Fibroblast of upper back skin (primary cell): ENCODE data around the gene PNPO.
"Not testable (repeated sequence)": the region's sequence is repeated elsewhere in the genome, so short reads cannot be mapped to it uniquely, and the experiment has no call there.

ENCODE experiments used
- DNase-seq: peaks from one replicate; pipeline ENCODE4 v3.0.0-alpha.2; 2013

The PNPO gene

DNA sequence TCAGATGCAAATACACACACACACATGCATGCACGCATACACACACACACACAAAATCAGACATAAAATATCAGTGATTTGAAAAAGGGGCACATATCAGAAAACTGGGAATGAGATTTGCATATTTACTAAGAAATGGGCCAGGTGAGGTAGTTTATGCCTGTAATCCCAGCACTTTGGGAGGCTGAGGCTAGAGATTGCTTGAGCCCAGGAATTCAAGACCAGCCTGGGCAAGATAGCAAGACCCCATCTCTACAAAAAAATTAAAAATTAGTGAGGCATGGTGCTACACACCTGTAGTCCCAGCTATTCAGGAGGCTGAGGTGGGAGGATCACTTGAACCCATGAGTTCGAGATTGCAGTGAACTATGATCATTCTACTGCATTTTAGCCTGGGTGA, 22.4 kb upstream of the PNPO start:
- DNase-seq, result no peak

DNA sequence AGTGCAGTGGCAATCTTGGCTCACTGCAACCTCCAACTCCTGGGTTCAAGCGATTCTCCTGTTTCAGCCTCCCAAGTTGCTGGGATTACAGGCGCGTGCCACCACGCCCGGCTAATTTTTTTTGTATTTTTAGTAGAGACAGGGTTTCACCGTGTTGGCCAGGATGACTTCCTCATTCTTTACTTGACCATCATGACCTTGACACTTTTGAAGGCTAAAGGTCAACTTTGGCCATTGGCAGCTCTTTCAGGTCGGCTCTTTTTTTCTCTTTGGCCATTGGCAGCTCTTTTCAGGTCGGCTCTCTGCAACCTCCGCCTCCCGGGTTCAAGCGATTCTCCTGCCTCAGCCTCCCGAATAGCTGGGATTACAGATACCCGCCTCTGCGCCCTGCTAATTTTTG, 21.5 kb upstream of the PNPO start:
- DNase-seq, result not testable (repeated sequence)

DNA sequence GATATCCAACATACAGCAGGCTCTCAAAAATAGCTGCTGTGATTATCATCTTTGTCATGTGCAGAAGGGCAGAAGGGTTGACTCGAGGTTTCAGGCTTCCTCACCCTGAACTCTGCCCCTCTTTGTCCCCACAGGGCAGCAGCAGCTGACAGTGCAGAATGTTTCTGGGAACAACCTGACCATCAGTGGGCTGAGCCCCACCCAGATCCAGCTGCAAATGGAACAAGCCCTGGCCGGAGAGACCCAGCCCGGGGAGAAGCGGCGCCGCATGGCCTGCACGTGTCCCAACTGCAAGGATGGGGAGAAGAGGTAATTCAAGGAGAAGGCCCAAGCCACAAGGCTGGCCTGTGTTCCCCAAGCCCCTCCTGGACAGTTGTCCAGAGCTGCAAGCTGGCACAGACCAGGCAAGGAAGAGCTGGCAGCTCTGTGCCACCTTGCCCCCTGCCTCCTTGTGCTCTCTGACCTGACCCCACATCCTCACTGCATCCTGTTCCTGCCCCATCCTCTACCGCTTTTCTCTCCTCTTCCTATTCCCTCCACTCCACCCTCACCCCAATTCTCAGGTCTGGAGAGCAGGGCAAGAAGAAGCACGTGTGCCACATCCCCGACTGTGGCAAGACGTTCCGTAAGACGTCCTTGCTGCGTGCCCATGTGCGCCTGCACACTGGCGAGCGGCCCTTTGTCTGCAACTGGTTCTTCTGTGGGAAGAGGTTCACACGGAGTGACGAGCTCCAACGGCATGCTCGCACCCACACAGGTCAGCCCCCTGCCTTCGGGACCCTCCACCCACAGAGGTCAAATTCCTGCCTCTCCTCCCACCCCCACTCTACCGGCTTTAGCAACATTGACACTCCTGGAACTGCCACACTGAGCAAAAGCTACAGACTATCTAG, 16.3 kb upstream of the PNPO start:
- DNase-seq, result no peak

DNA sequence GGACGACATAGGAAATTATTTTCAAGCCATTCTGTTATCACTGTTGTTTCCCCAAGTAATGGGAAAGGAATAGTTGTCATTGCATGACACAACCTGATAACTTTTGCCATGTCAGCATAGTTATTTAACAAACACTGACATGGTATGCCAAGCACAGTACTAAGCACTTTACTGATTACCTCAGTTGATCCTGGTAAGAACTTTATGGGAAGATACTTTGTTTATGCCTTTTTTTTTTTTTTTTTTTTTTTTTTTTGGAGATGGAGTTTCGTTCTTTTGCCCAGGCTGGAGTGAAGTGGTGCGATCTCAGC, 15.7 kb upstream of the PNPO start:
- DNase-seq, result no peak

DNA sequence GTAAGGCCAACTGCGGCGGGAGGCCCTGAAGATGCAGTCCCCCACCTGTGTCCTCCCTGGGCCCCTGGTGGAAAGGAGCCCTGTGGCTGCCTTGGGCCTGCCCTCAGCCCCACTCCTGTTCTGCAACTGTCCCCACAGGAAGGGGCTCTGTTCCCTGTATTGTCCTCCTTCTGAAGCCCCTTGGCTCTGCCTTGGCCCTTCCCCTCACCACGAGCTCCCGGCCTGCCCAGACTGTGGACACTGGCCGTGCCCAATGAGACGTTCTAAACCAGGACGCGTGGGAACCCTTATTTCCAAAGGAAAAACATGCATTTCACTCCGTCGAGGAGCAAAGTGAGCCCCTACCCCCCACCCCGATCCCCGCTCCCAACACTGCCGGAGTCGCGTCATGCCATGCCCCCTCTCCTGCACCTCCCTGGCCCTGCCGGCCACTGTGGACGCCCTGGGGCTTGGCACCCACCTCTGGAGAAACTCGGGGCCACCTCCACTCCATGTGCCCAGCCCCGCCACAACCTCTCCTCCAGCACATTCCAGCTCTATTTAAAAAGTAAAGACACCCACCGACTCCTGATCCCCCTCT, 13.5 kb upstream of the PNPO start:
- no peak for DNase-seq

DNA sequence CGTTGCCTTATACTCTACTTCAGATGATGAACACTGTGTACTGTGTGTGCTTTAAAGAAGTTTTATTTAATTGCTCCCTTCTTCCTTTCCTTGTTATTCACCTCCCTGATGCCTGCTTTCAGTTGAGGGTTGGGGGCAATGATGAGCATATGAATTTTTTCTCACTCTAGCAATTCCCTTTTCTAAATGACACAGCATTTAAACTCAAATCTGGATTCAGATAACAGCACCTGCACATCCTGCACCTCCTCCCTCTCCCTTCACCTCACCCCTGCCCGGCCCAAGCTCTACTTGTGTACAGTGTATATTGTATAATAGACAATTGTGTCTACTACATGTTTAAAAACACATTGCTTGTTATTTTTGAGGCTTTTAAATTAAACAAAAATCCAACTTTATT, 13.0 kb upstream of the PNPO start:
- DNase-seq, result no peak

DNA sequence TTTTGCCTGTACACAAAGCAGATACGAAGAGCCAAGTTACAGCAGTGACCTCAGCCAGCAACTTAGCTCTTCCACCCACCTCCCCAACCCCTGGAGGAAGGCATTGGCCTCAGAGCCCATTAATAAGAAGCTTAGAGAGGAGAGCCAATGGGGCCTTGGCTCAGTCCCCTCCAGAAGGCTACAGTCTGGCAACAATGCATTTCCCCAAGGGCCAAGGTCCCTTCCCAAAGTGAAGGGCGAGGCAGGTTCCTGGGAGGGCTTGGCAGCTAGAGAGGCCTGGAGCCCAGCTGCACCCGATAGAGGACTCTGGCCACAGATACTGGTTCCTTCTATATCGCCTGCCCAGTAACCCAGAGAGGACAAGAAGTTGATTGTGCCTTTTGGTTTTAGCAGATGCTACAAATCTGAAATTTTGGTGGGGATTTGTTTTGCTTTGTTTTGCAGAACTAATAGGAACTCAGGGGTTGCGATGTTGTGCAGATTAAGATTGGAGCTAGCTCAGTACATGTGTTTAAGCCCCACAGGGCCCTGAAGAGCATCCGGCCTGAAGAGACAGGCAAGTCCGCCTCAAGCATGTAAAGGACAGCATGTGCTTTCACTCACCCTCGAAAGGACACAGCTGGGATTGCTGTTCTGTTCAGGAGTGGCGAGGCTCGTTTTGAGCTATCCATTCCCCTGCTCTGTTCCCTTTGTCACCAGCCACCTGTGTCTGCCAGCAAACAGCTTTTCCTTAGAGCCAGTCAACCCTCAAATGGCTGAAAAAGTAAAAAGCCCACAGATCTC, 12.0 kb upstream of the PNPO start:
- DNase-seq, result no peak

DNA sequence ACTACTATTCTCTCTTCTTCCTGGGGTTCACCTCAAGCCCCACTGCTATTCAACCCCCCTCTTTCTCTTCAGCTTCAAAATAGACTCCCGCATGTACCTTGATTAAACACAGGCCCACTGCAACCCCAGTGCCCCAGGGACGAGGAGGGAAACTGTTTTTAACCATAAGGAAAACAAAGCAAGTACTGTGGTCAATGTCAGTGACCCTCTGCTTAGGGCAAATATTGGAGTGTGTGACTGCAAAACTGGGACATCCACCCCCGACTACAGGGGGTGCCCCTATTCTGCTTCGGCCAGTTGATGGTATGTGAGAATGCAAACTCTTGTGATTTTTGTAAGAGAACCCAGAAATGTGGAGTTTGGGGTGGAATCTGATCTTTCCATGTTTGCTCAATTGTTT, 9.5 kb upstream of the PNPO start:
- no peak for DNase-seq

DNA sequence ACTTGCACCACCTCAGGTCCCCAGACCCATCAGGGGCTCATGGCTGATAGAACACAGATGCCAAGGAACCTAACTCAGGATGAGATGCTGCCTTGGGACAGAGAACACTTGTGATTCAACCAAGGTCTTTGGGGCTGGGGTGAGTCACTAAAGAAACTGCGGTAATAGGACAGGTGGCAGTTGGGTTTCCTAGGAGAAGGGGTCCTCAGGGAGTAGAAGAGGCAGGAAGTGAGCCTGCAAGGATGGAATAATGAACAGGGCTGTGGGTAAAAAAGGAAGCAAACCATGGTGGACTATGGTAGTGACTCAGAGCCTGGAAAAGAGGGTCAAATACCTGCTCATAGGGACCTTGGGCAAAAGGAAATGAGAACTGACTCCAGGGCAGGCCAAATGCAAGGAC, 6.5 kb upstream of the PNPO start:
- peak; percentile 27 for DNase-seq

DNA sequence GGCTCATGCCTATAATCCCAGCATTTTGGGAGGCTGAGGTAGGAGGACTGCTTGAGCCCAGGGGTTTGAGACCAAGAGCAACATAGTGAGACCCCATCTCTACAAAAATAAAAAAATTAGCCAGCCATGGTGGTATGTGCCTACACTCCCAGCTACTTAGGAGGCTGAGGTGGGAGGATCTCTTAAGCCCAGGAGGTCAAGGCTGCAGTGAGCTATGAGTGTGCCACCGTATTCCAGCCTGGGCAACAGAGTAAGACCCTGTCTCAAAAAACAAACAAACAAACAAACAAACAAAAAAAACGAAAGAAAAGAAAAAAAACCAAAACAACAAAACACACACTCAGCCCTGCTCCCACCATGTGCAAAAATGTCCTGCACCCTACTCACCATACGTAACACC, 5.9 kb upstream of the PNPO start:
- not testable (repeated sequence) for DNase-seq

DNA sequence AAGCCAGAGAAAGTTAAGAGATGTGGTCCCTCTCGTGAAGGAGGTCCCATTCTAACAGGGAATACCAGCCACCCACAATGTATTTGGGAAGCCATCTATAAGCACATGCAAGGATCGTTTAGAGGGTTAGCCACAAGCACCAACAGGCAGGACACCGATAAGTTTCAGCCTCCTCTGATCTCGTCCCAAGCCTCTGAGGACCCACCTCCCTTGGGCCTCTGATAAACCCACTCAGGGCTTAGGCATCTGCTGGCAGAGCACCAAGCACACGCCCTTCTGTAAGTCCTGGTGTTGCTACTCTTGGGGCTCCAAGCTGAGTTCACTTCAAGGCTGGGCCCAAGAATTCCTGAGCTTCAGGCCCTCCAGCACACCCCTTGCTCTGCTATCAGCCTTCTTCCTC, 5.4 kb upstream of the PNPO start:
- DNase-seq, result peak; percentile 74

DNA sequence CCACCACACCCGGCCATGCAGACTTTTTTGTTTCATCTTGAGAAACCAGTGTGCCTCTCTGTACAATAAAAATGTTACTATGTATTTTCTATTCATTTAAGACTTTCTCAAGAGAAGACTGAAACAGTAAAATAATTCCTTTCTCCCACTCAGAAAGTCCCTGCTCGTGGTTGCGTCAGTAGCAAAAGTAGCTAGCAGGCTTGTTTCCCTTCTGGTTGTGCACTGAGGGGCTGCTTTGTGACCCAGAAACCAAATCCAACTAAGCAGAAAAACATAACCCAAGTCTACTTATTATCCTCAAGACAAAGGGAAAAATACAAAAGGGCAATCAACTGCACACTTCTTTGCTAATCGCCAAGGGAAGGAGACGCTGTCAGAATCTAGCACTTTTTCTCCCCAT, 3.4 kb upstream of the PNPO start:
- DNase-seq, result no peak

DNA sequence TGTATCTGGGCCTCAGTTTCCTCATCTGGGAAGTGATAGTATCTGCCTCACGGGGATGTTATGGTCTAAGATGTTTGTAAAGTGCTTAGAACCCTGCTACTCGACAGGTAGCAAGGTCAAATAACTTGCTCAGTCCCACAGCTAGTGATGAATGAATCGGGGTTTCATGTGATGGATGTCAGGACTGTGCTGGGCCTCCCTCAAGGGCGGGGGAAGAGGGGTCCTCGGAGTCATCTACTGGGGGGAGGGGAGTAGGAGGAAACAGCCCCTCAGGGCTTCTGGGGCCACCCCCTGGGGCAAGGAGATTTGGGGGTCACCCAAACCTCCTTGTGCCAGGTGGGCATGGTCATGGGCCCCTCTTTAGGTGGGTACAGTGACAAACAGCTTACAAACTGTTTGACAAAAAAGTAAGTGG, 732 bp downstream of the PNPO start:
- DNase-seq, result no peak

DNA sequence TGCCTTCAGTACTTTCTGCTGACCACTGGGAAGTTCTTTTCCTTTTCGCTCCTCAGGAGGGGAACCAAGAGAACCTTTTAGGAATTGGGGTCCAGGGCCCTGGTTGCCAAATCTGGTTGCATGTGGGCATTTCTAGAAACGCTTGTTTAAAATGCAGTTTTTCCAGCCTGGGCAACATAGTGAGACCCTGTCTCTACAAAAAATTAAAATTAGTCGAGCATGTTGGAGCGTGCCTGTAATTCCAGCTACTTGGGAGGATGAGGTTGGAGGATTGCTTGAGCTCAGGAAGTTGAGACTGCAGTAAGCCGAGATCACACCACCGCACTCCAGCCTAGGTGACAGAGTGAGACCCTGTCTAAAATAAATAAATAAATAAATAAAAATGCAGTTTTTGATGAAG, 1.2 kb downstream of the PNPO start:
- no peak for DNase-seq

DNA sequence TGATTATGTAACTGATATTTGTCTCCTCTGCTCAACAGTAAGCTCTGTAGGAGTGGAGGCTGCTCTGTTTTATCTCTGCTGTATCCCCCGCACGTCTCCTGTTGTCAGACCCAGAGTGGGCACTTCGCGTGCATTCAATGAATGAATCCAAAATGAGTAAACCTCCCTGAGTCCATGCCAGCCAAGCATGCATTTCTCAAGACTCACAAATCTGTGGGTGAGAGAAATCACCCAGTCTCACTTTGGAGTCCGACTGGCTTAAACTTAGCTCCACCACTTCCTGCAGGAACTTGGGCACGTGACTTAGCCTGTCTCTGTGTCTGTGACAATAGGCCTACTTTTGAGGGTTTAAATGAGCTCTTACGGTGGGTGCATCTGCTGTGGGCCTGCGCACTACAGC, 3.7 kb downstream of the PNPO start:
- DNase-seq, result no peak

DNA sequence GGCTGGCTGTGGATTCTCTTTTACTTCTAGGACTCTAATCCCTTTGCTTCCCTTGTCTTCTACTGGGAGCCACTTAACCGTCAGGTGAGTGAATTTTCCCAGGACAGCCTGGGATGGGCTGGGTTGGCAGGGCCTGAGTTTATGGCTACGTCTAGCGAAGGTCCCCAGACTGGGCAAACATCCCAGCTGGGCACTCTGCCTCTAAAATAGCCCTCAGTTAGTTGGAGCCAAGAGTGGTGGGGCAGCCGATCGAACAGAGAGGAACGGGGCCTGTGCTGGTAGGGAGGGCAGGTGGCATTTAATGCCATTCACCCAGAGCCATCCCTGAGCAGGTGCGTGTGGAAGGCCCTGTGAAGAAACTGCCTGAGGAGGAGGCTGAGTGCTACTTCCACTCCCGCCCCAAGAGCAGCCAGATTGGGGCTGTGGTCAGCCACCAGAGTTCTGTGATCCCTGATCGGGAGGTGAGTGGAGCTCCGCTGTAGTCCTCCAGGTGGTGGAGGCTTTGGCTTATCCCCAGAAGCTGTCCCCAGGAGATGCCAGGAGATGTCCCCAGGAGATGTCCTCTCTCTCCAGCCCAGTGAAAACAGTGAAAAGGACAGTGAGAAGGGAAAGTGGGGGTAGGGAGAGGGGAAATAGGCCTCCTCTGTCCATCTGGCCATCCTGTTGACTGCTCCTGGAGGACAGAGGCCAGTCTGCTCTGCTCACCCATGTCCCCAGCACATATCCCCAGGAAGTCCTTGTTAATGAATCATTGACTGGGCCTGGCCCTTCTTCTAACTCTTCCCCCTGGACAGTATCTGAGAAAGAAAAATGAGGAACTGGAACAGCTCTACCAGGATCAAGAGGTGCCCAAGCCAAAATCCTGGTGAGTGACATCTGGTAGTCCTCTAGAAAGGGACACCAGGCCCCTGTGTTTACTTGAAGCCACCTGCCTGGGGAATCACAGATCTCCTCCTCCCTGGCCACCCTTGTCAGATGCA, 4.4 kb downstream of the PNPO start:
- no peak for DNase-seq

DNA sequence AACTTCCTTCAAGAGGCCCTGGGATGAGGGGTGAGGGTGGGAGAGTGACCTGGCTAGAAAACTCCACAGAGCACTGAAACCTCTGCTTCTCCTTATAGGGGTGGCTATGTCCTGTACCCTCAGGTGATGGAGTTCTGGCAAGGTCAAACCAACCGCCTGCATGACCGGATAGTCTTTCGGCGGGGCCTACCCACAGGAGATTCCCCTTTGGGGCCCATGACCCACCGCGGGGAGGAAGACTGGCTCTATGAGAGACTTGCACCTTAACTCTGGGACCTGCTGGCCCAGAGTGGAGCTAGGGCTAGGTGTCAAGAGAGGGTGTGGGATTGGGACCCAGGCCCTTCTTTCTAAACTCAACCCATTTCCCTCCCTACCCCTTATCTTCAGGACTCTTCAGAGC, 5.1 kb downstream of the PNPO start:
- no peak for DNase-seq

DNA sequence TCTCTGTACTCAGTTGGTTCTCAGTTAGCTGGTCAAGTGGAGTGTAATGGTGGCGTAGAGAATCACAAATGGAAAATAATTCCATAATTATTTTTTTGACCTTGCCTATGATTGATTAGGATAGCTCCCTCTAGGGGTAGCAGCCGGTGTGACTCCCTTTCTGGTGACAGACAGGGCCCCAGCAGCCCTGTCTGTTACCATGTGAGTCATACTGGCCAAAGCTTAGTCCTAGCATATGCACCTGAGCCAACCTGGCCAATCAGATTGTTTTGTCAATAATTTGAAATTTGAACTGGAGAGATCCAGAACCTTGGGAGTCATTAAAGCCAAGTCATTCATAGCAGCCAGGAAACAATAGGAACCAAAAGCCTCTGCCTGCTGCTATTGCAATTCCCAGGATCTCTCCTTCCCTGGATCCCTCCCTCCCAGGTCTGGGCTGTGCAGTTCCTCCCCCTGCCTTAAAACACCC, 5.6 kb downstream of the PNPO start:
- DNase-seq, result peak; percentile 77

DNA sequence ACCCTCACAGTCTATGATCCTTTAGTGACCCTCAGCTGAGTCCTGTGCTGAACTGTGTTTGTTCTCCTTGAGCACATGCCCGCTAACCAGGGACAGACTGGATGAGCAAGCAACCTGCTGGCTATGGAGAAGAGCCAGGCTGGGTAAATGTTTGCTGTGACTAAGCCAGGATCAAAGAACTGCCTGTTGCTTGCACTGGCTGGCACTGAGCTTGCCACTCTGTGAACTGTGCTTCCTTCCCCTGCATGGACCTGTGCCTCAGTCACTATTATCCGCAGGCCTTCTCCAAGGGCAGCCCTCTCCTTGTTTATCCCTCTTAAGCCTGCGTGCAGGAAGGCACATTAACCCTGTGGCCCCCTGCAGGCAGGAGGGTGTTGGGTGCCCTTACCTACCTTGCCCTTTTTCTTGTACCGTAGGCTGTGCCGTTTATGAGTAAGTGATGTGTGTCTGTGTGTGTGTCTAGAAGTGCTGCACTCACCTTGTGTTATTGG, 7.4 kb downstream of the PNPO start:
- no peak for DNase-seq

DNA sequence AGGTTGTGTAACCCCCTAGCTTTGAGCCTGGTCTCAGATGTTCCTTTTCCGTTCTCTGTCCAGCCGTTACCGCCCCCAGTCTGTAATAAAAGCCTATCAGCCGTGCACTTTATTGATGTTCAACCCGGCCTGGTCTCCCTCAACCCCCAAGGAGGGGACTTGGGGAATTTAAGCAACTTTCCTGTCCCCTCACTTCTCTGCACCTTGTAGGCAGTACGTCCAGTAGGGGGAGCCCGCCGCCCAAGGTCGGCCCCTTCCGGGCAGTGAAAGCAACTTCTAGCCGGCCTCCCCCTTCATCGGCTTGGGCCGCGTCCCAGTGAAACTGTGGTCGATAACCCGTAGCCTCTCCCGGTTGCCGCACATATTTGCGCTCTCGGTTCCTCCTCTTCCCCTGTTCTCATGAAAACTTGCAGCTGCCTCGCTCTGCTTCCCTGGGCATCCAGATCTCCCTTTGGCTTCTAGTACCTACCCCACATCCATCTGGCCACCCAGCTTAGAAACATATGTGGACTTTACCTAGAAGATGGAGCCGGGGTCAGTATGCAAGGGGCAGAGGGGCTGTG, 7.9 kb downstream of the PNPO start:
- DNase-seq, result peak; percentile 85

DNA sequence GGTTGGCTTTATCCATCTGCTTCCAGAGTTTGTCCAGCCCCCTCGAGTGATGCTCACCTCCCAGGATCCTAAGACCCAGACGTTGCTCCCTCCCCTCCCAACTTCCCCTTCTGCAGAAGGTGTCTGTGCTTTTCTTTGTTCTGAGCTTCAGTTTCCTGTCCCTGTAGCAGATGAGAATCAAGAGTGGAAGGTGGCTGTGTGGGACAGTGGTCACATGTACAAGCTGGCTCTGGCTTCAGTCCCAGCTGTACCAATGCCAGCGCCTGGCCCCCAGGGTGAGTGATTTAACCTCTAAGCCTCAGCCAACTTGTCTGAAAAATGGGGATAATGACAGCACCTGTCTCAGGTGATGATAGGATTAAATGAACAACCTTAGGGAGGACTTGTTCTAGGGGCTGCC, 8.6 kb downstream of the PNPO start:
- DNase-seq, result no peak

DNA sequence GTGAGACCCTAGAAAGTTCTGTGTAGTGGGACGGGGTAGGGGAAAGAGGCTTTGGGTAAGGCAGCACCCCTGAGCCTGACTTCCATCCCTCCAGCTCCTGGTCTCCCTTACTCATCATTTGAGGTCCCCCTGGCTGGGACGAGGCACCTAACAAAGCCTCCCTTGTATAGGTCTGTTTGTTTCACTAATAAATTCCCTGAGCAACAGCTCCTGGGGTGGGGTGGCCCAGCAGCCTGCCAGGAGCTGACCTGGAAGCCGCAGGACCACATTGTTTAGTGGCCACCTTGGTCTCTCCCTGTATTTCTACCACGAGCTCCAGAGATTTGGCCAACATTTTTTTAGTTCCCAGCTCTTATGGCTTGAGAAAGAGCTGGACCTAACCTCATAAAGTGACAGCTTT, 9.1 kb downstream of the PNPO start:
- no peak for DNase-seq
